Measurements from ENCODE around the gene MICAL2.

Gene MICAL2

GRCh38 chr11:12149672-12150225 lies 39.4 kb downstream of the MICAL2 start:
- no peak for TF ChIP-seq EP300 (IDR thresholded peaks at IDR 0.05; ENCODE audit: borderline replicate concordance)

- TF ChIP-seq REST (IDR thresholded peaks at IDR 0.05; ENCODE audit: low read depth) (no peak), RAD21 (IDR thresholded peaks at IDR 0.05; ENCODE audit: low read depth) (no peak), TCF12 (IDR thresholded peaks at IDR 0.05; ENCODE audit: low read depth) (no peak), MAX (IDR thresholded peaks at IDR 0.05) (no peak), CEBPB (IDR thresholded peaks at IDR 0.05) (no peak)
Measured at GRCh38 chr11:12150831-12151382, 40.5 kb downstream of the MICAL2 start.

GRCh38 chr11:12152321-12152720 lies 41.9 kb downstream of the MICAL2 start:
- no peak for TF ChIP-seq TCF12 (IDR thresholded peaks at IDR 0.05; ENCODE audit: low read depth)
- TF ChIP-seq REST (IDR thresholded peaks at IDR 0.05; ENCODE audit: low read depth) = no peak
- no peak for TF ChIP-seq USF1 (IDR thresholded peaks at IDR 0.05)
- no peak for TF ChIP-seq FOXM1 (IDR thresholded peaks at IDR 0.05; ENCODE audit: borderline replicate concordance, low read depth)

GRCh38 chr11:12154871-12155668 lies 44.7 kb downstream of the MICAL2 start:
- TF ChIP-seq CEBPB (IDR thresholded peaks at IDR 0.05) (no peak), YY1 (IDR thresholded peaks at IDR 0.05; ENCODE audit: low read depth) (no peak), NFIC (IDR thresholded peaks at IDR 0.05) (no peak), ZBTB7A (IDR thresholded peaks at IDR 0.05; ENCODE audit: low read depth) (no peak), MAX (IDR thresholded peaks at IDR 0.05) (no peak), EGR1 (IDR thresholded peaks at IDR 0.05) (no peak), RAD21 (IDR thresholded peaks at IDR 0.05; ENCODE audit: low read depth) (no peak), EP300 (IDR thresholded peaks at IDR 0.05; ENCODE audit: borderline replicate concordance) (no peak), TAF1 (IDR thresholded peaks at IDR 0.05; ENCODE audit: low read depth) (no peak), TEAD4 (IDR thresholded peaks at IDR 0.05) (no peak), FOXM1 (IDR thresholded peaks at IDR 0.05; ENCODE audit: borderline replicate concordance, low read depth) (no peak), USF1 (IDR thresholded peaks at IDR 0.05) (no peak)

GRCh38 chr11:12155696-12156095 lies 45.3 kb downstream of the MICAL2 start:
- no peak for TF ChIP-seq EGR1 (IDR thresholded peaks at IDR 0.05)
- no peak for TF ChIP-seq TAF1 (IDR thresholded peaks at IDR 0.05; ENCODE audit: low read depth)
- TF ChIP-seq CREB1 (IDR thresholded peaks at IDR 0.05; ENCODE audit: low read depth) = no peak
- TF ChIP-seq FOXM1 (IDR thresholded peaks at IDR 0.05; ENCODE audit: borderline replicate concordance, low read depth) = no peak
- no peak for TF ChIP-seq TCF12 (IDR thresholded peaks at IDR 0.05; ENCODE audit: low read depth)
- TF ChIP-seq MAX (IDR thresholded peaks at IDR 0.05) = no peak

GRCh38 chr11:12156301-12157140 lies 46.1 kb downstream of the MICAL2 start:
- TF ChIP-seq NFIC (IDR thresholded peaks at IDR 0.05) (no peak), TAF1 (IDR thresholded peaks at IDR 0.05; ENCODE audit: low read depth) (no peak), EGR1 (IDR thresholded peaks at IDR 0.05) (no peak), ZBTB7A (IDR thresholded peaks at IDR 0.05; ENCODE audit: low read depth) (no peak), RAD21 (IDR thresholded peaks at IDR 0.05; ENCODE audit: low read depth) (no peak), TEAD4 (IDR thresholded peaks at IDR 0.05) (no peak), TCF12 (IDR thresholded peaks at IDR 0.05; ENCODE audit: low read depth) (no peak), CEBPB (IDR thresholded peaks at IDR 0.05) (no peak), FOXM1 (IDR thresholded peaks at IDR 0.05; ENCODE audit: borderline replicate concordance, low read depth) (no peak), EP300 (IDR thresholded peaks at IDR 0.05; ENCODE audit: borderline replicate concordance) (no peak), YY1 (IDR thresholded peaks at IDR 0.05; ENCODE audit: low read depth) (no peak)

Data from Ishikawa (cell line).